Measurements from ENCODE around the gene KRT34.
"Not testable (repeated sequence)": the region's sequence is repeated elsewhere in the genome, so short reads cannot be mapped to it uniquely, and the experiment has no call there.

DNA sequence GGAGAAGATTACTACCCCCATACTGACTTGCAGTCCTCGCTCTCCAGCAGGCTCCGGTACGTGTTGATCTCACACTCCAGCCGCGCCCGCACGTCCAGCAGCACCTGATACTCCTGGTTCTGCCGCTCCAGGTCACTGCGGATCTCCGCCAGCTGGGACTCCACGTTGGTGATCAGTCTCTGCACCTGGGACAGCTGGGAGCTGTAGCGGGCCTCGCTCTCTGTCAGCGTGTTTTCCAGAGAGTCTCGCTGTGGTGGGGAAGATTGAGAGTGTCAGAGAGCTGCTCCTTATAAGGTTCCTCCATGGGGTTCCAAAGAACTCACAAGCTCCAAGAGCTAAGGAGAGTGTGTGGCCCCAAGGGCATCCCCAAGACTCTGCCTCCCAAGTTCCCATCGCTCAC, 35.7 kb downstream of the KRT34 start:
- not testable (repeated sequence) for TF ChIP-seq EP300 (conservative IDR thresholded peaks at IDR 0.05; ENCODE audit: poor library complexity, severe bottlenecking); EZH2 (IDR thresholded peaks at IDR 0.05; ENCODE audit: borderline replicate concordance, insufficient read depth, low read length, poor library complexity, severe bottlenecking); POLR2AphosphoS5 (IDR thresholded peaks at IDR 0.05); RAD21 (conservative IDR thresholded peaks at IDR 0.05); SMC3 (conservative IDR thresholded peaks at IDR 0.05; ENCODE audit: poor library complexity); MXI1 (conservative IDR thresholded peaks at IDR 0.05; ENCODE audit: poor library complexity, severe bottlenecking); TAF1 (IDR thresholded peaks at IDR 0.05; ENCODE audit: low read depth)
- TF ChIP-seq, protein P1, sequence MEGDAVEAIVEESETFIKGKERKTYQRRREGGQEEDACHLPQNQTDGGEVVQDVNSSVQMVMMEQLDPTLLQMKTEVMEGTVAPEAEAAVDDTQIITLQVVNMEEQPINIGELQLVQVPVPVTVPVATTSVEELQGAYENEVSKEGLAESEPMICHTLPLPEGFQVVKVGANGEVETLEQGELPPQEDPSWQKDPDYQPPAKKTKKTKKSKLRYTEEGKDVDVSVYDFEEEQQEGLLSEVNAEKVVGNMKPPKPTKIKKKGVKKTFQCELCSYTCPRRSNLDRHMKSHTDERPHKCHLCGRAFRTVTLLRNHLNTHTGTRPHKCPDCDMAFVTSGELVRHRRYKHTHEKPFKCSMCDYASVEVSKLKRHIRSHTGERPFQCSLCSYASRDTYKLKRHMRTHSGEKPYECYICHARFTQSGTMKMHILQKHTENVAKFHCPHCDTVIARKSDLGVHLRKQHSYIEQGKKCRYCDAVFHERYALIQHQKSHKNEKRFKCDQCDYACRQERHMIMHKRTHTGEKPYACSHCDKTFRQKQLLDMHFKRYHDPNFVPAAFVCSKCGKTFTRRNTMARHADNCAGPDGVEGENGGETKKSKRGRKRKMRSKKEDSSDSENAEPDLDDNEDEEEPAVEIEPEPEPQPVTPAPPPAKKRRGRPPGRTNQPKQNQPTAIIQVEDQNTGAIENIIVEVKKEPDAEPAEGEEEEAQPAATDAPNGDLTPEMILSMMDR (IDR thresholded peaks at IDR 0.05; ENCODE audit: poor library complexity, severe bottlenecking), result not testable (repeated sequence)
- TF ChIP-seq, protein P2, sequence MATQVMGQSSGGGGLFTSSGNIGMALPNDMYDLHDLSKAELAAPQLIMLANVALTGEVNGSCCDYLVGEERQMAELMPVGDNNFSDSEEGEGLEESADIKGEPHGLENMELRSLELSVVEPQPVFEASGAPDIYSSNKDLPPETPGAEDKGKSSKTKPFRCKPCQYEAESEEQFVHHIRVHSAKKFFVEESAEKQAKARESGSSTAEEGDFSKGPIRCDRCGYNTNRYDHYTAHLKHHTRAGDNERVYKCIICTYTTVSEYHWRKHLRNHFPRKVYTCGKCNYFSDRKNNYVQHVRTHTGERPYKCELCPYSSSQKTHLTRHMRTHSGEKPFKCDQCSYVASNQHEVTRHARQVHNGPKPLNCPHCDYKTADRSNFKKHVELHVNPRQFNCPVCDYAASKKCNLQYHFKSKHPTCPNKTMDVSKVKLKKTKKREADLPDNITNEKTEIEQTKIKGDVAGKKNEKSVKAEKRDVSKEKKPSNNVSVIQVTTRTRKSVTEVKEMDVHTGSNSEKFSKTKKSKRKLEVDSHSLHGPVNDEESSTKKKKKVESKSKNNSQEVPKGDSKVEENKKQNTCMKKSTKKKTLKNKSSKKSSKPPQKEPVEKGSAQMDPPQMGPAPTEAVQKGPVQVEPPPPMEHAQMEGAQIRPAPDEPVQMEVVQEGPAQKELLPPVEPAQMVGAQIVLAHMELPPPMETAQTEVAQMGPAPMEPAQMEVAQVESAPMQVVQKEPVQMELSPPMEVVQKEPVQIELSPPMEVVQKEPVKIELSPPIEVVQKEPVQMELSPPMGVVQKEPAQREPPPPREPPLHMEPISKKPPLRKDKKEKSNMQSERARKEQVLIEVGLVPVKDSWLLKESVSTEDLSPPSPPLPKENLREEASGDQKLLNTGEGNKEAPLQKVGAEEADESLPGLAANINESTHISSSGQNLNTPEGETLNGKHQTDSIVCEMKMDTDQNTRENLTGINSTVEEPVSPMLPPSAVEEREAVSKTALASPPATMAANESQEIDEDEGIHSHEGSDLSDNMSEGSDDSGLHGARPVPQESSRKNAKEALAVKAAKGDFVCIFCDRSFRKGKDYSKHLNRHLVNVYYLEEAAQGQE (IDR thresholded peaks at IDR 0.05; ENCODE audit: borderline replicate concordance), result not testable (repeated sequence)
